ENCODE results near the gene ANKRD13D.
A peak's percentile ranks its signal among the peaks of the same experiment; 100 is the strongest.

Gene ANKRD13D

GRCh38 chr11:67320691-67321090 lies 31.6 kb downstream of the ANKRD13D start:
- TF ChIP-seq, protein P1, sequence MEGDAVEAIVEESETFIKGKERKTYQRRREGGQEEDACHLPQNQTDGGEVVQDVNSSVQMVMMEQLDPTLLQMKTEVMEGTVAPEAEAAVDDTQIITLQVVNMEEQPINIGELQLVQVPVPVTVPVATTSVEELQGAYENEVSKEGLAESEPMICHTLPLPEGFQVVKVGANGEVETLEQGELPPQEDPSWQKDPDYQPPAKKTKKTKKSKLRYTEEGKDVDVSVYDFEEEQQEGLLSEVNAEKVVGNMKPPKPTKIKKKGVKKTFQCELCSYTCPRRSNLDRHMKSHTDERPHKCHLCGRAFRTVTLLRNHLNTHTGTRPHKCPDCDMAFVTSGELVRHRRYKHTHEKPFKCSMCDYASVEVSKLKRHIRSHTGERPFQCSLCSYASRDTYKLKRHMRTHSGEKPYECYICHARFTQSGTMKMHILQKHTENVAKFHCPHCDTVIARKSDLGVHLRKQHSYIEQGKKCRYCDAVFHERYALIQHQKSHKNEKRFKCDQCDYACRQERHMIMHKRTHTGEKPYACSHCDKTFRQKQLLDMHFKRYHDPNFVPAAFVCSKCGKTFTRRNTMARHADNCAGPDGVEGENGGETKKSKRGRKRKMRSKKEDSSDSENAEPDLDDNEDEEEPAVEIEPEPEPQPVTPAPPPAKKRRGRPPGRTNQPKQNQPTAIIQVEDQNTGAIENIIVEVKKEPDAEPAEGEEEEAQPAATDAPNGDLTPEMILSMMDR (IDR thresholded peaks at IDR 0.05): no peak
- no peak for TF ChIP-seq ZFX (IDR thresholded peaks at IDR 0.05; ENCODE audit: borderline replicate concordance)
- H3K27ac ChIP-seq: no peak overlapping the region

GRCh38 chr11:67321313-67321871 lies 32.3 kb downstream of the ANKRD13D start:
- no peak overlapping the region for H3K27ac ChIP-seq
- TF ChIP-seq ZFX (IDR thresholded peaks at IDR 0.05; ENCODE audit: borderline replicate concordance): no peak
- TF ChIP-seq, protein P1 (IDR thresholded peaks at IDR 0.05): no peak

GRCh38 chr11:67322049-67322448 lies 32.9 kb downstream of the ANKRD13D start:
- no peak overlapping the region for H3K27ac ChIP-seq
- TF ChIP-seq, protein P1 (IDR thresholded peaks at IDR 0.05): no peak
- no peak for TF ChIP-seq ZFX (IDR thresholded peaks at IDR 0.05; ENCODE audit: borderline replicate concordance)

- H3K27ac ChIP-seq: no peak overlapping the region
- TF ChIP-seq ZFX (IDR thresholded peaks at IDR 0.05; ENCODE audit: borderline replicate concordance): no peak
- TF ChIP-seq, protein P1 (IDR thresholded peaks at IDR 0.05): no peak
Measured at GRCh38 chr11:67323526-67323925, 34.4 kb downstream of the ANKRD13D start.

- no peak overlapping the region for H3K27ac ChIP-seq
- no peak for TF ChIP-seq ZFX (IDR thresholded peaks at IDR 0.05; ENCODE audit: borderline replicate concordance)
- TF ChIP-seq, protein P1 (IDR thresholded peaks at IDR 0.05): no peak
Measured at GRCh38 chr11:67332081-67332691, 43.1 kb downstream of the ANKRD13D start.

- TF ChIP-seq, protein P1 (IDR thresholded peaks at IDR 0.05): no peak
- no peak for TF ChIP-seq ZFX (IDR thresholded peaks at IDR 0.05; ENCODE audit: borderline replicate concordance)
- no peak overlapping the region for H3K27ac ChIP-seq
Measured at GRCh38 chr11:67337257-67337656, 48.2 kb downstream of the ANKRD13D start.

GRCh38 chr11:67344264-67344663 lies 55.2 kb downstream of the ANKRD13D start:
- TF ChIP-seq, protein P1 (IDR thresholded peaks at IDR 0.05): no peak
- no peak for TF ChIP-seq ZFX (IDR thresholded peaks at IDR 0.05; ENCODE audit: borderline replicate concordance)
- peak overlapping the region; percentile 90 for H3K27ac ChIP-seq
